Glomerular visceral epithelial cell (primary cell): ENCODE data around the gene METTL8.
A peak's percentile ranks its signal among the peaks of the same experiment; 100 is the strongest.

ENCODE experiments used
- DNase-seq: peaks from one replicate; pipeline ENCODE4 v3.0.0-alpha.2; 2016; ENCODE audit errors: extremely low spot score

METTL8 gene

DNA sequence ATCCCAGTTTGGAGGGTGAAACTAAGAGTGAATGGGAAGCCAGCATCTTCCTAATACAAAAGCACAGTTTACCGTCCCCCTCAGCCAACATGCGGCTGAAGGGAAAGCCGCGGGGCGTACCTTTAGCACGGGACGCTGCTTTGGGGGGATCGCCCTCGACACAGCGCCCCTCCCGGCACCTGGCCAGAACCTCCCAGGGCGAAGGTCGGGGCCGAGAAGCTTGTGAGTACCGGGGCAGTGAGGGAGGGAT is at the start of gene METTL8:
METTL8 (minus strand) TSS at position 228 of the 250 bp plus-strand sequence. CDS start 41,805 bp downstream, outside the sequence.
- no peak for DNase-seq

DNA sequence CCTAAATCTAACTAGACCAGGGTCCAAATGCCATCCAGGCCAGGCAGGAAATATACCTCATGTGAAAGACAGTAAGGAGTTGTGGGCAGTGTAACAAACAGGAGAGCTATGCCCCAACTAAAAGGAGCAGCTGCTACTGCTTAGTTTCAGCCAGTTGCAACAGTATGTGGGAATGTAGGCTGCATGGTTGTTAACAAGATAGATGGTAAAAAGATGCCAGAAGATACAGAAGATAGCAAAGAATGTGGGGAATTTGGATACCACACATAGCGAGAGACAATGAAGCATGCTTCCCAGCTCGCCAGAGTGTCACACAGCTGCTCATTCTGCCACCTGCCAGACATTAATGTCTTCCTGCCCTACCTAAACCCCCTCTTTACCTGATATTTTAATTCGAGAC is 49.1 kb upstream of the METTL8 start:
- peak; percentile 41 for DNase-seq

GRCh38 chr2:171482308-171482707 is 48.5 kb upstream of the METTL8 start:
- no peak for DNase-seq

DNA sequence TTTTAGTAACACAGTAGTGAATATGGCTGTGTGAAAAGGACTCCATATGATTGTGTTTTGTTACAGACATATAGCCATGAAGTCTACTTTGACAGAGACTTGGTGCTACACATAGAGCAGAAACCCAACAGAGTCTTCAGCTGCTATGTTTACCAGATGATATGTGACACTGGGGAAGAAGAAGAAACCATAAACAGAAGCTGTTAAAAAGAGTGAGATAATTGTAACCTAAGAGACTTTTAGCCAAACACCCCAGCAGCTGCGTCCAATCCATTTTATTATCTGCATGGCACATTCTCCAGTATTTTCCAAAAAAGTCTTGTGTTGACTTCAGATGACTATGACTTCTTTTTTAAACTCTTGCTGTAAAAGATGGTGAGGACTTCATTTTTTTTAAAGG is 47.1 kb upstream of the METTL8 start:
- DNase-seq, result no peak

DNA sequence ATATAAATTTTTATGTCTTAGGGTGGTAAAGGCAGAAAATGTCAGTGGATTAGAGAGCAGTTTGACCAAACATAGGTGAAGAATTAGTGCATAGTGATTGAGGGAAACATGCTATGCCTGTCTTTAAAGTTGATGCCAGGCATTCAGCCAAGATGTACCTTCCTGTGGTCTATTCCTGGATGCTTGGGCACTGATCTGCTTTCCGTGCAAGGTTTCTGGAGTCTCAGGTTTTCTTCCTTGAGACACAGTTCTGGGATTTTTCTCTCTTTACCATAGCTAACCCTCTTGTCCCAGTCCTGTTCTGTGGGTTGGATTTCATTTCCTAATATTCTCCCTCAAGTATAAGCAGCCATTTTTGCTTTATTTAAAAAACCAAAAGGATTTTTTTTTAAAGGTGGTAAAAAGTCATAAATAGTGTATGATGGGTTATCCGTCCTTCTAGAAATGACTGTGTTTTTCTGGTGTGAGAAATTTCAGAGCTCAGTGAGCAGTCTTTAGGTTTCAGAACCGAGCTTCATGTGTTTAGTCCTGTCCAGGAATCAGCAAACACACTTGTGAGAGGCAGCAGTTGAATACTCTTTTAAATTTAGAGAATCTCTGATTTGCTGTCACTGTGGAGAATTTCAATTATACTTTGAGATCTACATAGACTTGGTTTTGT is 45.5 kb upstream of the METTL8 start:
- DNase-seq, result peak; percentile 53

GRCh38 chr2:171478345-171478744 is 44.6 kb upstream of the METTL8 start:
- no peak for DNase-seq

GRCh38 chr2:171475979-171476378 is 42.2 kb upstream of the METTL8 start:
- no peak for DNase-seq

GRCh38 chr2:171470129-171470528 is 36.3 kb upstream of the METTL8 start:
- no peak for DNase-seq

DNA sequence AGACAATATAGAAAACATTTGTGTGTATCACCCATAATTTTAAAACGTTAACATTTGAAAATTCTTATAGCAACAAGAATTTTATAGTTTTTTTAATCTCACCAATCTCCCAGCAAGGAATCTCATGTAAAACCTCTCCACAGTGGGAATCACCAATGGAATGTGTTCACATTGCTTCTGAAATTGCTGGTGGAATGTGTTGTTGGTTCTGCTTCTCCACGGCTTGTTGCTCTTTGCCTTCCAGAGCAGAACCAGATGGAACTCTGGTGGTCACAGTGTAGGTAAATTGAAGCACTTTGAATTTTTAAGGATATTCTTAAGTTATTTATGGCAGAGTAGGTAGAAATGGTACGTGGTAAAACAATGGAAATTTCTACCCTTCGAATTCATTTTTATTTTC is 35.4 kb upstream of the METTL8 start:
- DNase-seq, result peak; percentile 43

DNA sequence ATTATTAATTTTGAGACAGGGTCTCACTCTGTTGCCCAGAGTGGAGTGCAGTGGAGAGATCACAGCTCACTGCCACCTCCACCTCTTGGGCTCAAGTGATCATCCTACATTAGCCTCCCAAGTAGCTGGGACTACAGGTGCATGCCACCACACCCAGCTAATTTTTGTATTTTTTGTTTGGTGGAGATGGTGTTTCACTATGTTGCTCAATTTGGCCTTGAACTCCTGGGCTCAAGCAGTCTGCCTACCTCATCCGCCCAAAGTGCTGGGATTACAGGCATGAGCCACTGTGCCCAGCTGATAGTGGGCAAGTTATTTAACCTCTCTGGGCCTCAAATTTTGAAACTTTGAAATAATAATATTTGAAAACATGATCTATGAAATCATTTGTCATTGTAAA is 26.7 kb upstream of the METTL8 start:
- DNase-seq, result no peak

- no peak for DNase-seq
Measured at GRCh38 chr2:171459498-171459897, 25.7 kb upstream of the METTL8 start.

GRCh38 chr2:171452773-171453172 is 19.0 kb upstream of the METTL8 start:
- no peak for DNase-seq

- no peak for DNase-seq
Measured at GRCh38 chr2:171451074-171451473, 17.3 kb upstream of the METTL8 start.

DNA sequence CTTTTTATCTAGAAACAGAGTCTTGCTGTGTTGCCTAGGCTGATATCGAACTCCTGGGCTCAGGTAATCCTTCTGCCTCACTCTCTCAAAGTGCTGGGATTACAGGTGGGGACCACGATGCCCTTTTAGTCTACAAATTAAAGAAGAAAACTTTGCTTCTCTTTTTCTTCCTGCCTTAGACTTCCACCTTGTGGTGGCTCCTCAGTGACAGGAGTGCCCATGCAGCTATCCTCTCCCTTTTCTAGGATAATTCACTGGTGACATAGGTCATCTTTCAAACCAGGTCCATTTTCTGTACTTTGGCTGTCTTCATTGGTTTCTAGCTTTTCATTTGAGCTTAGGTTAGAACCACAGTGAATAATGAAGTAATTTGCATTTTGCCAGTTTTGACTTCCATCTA is 13.9 kb upstream of the METTL8 start:
- no peak for DNase-seq

DNA sequence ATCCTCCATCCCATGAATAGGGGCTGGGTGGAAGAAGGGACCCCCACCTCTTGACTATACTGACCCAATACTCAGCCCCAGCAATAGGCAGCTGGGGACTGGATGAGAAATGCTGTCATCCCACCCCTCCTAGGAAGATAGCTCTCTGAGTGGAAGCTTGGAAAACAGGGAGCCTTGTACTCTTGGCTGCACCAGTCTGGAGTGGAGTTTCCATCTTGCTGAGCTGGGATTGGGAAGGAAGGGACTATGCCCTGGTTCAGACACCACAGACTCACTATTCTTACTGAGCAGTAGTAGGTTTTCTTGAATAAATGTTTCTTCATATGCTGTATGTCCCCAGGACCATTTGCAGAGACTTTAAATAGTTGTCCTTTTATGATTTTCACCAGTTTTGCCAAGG is 7.7 kb upstream of the METTL8 start:
- DNase-seq, result no peak

DNA sequence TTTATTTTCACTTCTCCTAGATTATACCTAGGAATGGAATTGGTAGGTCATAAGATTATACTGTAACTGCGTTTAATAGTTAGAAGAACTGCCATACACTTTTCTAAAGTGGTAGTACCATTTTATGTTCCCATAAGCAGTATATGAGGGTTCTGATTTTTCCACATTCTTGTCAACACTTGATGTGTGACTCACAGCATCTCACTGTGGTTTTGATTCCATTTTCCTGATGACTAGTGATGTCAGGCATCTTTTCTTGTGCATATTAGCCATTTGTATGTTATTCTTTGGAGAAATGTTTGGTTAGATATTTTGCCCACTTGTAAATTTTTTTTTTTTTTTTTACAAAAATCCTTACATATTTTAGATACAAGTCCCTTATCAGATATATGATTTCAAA is 2.5 kb upstream of the METTL8 start:
- peak; percentile 75 for DNase-seq

- DNase-seq, result peak; percentile 98
Measured at GRCh38 chr2:171434013-171434989, 511 bp upstream of the METTL8 start, which contains the start of gene DCAF17. DCAF17 (plus strand) TSS chr2:171434226; CDS start chr2:171434578, 352 bp downstream.

GRCh38 chr2:171432969-171433762 is 624 bp downstream of the METTL8 start:
- DNase-seq, result peak; percentile 47

DNA sequence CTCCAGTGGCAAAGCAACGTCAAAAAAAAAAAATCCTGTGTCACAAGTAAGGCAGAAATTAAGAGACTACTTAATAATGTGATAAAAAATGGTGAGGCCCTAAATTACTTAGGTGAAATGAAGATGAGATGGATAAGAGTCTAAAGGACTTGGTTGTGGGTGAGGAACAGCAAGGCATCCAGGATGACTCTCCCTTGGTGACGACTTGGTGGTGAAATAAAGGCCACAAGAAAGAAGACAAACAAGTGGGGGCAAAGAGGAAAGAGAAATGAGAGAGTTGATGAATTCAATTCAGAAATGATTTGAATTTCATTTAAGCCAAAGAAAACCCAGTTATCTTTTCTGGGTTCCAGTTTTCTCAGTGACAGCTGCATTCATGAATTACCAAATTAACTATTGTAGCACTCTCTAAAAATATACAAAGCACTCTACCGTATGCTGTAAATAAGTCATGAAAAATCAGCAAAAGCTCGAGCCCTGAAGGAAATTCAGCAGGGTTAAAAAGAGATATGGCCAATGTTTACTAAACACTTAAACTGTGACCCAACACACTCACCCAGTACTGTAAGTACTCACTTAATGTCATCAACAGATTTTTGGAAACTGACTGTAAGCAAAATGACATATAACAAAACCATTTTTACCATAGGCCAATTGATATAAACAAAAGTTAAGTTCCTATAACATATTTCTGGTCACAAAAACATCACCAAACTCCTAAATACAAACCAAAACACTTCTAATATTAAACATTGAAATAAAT is 1.4 kb downstream of the METTL8 start:
- DNase-seq, result no peak

DNA sequence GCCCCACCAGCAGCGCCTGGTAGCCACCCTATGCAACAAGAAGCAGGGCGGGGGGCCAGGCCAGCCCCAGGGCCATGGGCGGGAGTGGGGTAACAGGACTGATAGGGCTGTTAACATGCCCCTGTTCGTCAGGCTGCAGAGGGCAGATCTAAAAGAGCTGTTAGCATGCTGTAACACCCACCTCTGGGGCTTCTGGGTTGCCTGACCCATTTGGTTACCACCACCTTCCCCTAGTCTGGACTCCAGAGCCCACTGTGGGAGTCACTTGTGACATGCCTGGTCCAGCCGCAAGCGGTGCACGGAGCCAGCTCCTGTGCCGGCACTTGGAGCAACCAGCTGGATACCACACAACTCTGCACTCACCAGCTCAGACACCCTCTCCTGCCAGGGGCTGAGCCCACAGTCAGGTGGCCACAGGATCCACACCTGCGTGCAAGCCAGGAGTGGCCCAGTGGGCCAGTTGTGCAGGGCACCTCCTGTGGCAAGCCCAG is 2.1 kb downstream of the METTL8 start:
- no peak for DNase-seq
